Amniotic epithelial cell (primary cell): ENCODE results near the gene PITPNC1.
"Not testable (repeated sequence)": the region's sequence is repeated elsewhere in the genome, so short reads cannot be mapped to it uniquely, and the experiment has no call there.

Source experiments
- DNase-seq: peaks from one replicate; pipeline ENCODE4 v3.0.0-alpha.2; 2010; ENCODE audit warnings: low read depth

PITPNC1 gene

GRCh38 chr17:67514998-67515397 lies 137.9 kb downstream of the PITPNC1 start:
- no peak for DNase-seq

- no peak for DNase-seq
Measured at GRCh38 chr17:67515490-67516083, 138.5 kb downstream of the PITPNC1 start.

- DNase-seq: not testable (repeated sequence)
Measured at GRCh38 chr17:67516571-67516970, 139.5 kb downstream of the PITPNC1 start.

GRCh38 chr17:67517325-67517724 lies 140.2 kb downstream of the PITPNC1 start:
- DNase-seq: no peak

- peak; percentile 46 for DNase-seq
Measured at GRCh38 chr17:67518876-67519275, 141.8 kb downstream of the PITPNC1 start.

- DNase-seq: no peak
Measured at GRCh38 chr17:67519801-67520251, 142.7 kb downstream of the PITPNC1 start.

GRCh38 chr17:67520252-67520906 lies 143.3 kb downstream of the PITPNC1 start:
- DNase-seq: peak; percentile 76

GRCh38 chr17:67520916-67521774 lies 144.1 kb downstream of the PITPNC1 start:
- no peak for DNase-seq

- no peak for DNase-seq
Measured at GRCh38 chr17:67521775-67522069, 144.6 kb downstream of the PITPNC1 start.

- no peak for DNase-seq
Measured at GRCh38 chr17:67523101-67523500, 146.0 kb downstream of the PITPNC1 start.

- DNase-seq: no peak
Measured at GRCh38 chr17:67525239-67526135, 148.4 kb downstream of the PITPNC1 start.

GRCh38 chr17:67526700-67527099 lies 149.6 kb downstream of the PITPNC1 start:
- DNase-seq: no peak

- peak; percentile 81 for DNase-seq
Measured at GRCh38 chr17:67528751-67529436, 151.8 kb downstream of the PITPNC1 start.

GRCh38 chr17:67531291-67531690 lies 154.2 kb downstream of the PITPNC1 start:
- DNase-seq: no peak

GRCh38 chr17:67532326-67532871 lies 155.3 kb downstream of the PITPNC1 start:
- no peak for DNase-seq

GRCh38 chr17:67534941-67535340 lies 157.9 kb downstream of the PITPNC1 start:
- DNase-seq: no peak

GRCh38 chr17:67542219-67543114 lies 165.4 kb downstream of the PITPNC1 start:
- no peak for DNase-seq

GRCh38 chr17:67544364-67544955 lies 167.4 kb downstream of the PITPNC1 start:
- DNase-seq: no peak
